Fibroblast of mammary gland (primary cell): ENCODE results near the gene LPP.

Experiments used
- DNase-seq: peaks from one replicate; pipeline ENCODE4 v3.0.0-alpha.2; 2010; ENCODE audit warnings: low read depth
- H3K4me3 ChIP-seq: 2 replicates; pipeline ENCODE4 v1.5.1; 2011; ENCODE audit warnings: low read depth, mild to moderate bottlenecking, low read length, moderate library complexity; ENCODE audit not compliant: control insufficient read depth
- TF ChIP-seq, protein P1 (sequence below): conservative IDR thresholded peaks from 2 replicates; pipeline ENCODE4 v1.5.1; 2011; ENCODE audit warnings: low read depth, low read length, inconsistent platforms; ENCODE audit not compliant: control insufficient read depth, insufficient read depth

Gene LPP

DNA sequence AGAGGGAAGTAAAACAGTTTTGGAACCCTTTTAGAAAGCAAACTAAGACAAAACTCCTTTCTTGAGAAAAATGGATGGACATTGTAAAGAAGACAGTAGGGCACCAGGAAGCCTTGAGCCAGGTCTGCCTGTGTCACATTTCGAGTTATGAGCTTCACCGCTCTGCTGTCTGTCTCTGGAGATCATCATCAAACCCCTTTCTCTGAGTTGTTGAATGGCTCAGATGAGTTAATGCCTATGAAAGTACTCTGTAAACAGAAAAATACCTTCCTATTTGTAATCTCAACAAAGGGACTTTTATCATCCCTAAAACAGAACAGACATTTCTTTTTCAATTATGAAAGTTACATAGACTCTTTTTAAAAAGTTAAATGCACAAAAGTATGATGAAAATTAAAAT is 145.8 kb downstream of the LPP start:
- H3K4me3 ChIP-seq: no peak overlapping the region
- TF ChIP-seq, protein P1, sequence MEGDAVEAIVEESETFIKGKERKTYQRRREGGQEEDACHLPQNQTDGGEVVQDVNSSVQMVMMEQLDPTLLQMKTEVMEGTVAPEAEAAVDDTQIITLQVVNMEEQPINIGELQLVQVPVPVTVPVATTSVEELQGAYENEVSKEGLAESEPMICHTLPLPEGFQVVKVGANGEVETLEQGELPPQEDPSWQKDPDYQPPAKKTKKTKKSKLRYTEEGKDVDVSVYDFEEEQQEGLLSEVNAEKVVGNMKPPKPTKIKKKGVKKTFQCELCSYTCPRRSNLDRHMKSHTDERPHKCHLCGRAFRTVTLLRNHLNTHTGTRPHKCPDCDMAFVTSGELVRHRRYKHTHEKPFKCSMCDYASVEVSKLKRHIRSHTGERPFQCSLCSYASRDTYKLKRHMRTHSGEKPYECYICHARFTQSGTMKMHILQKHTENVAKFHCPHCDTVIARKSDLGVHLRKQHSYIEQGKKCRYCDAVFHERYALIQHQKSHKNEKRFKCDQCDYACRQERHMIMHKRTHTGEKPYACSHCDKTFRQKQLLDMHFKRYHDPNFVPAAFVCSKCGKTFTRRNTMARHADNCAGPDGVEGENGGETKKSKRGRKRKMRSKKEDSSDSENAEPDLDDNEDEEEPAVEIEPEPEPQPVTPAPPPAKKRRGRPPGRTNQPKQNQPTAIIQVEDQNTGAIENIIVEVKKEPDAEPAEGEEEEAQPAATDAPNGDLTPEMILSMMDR: no peak
- DNase-seq: no peak

DNA sequence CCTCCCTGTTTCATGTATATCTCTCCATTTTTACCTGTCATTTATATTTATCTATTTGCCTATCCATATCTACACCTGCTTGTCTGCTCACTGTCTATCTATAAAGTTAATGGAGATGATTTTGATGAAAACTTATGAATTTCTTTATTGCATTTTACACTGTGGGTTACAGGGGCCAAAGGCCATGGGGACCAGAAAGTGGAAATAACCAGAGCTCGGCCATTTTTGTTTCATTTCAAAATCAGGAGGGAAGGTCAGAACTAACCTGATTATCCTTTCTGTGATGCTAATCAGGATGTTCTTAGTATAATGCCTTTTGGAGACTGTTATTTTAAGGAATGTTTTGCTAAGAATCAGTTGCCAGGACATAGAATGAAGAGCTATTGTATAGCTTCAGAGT is 147.2 kb downstream of the LPP start:
- no peak for DNase-seq
- H3K4me3 ChIP-seq: no peak overlapping the region
- TF ChIP-seq, protein P1: no peak

DNA sequence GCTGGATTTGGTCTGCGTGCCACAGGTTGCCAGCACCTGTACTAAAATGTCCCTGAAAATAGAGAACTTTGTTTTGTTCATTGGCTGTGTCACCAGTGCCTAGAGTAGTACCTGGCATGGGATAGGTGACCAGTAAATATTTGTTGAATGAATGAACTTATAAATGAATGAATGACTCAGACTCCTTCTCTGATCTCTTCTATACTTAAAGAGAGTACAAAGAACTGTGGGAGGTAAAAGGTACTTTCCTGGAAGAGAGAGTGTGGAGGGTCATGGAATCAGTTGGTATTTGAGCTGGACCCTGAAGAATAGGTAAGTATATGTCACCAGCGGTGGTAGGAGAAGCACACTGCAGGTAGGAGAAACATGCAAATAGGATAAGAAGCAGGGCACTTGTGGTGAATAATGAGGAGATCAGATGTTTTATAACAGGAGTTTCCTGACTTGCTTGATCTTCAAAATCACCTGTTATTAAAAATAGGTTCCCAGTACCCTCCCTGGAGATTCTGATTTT is 149.4 kb downstream of the LPP start:
- H3K4me3 ChIP-seq: no peak overlapping the region
- DNase-seq: no peak
- TF ChIP-seq, protein P1: no peak

DNA sequence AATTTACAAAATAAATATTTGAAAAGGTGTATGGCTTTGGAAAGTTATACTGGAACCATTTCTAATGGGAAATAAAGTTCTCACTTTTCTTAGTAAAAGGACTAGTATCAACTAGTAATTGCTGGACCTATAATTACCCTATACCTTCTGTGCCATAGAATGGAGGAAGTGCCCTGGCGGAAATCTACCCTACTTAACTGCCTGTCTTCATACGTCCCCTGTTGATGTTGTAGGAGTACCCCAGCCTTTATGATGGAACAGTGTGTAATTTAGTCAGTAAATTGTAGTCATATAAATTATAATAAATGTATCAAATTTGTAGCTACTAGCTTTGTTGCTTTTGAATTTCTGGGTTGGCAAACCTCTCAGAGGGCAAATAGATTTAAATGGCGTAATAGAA is 149.9 kb downstream of the LPP start:
- DNase-seq: no peak
- TF ChIP-seq, protein P1: no peak
- H3K4me3 ChIP-seq: no peak overlapping the region

DNA sequence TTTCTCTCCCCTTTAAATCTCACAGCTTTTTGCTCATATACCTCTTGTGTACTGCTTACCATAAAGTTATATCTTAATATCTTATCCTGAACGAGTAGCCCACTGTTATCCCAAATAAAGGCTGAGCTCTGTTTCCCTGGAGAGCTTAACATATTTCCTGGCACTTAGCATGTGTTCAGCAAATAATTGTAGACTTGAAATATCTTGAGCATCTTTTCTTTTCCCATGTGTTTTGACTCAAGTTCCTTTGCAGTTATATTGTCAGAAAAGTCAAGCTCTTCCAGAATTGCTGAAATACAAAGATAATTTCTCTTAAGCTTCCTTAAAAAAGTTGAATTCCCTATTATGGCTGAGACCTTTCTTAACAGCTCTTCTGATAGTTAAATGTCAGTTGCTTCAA is 150.5 kb downstream of the LPP start:
- TF ChIP-seq, protein P1: no peak
- no peak overlapping the region for H3K4me3 ChIP-seq

DNA sequence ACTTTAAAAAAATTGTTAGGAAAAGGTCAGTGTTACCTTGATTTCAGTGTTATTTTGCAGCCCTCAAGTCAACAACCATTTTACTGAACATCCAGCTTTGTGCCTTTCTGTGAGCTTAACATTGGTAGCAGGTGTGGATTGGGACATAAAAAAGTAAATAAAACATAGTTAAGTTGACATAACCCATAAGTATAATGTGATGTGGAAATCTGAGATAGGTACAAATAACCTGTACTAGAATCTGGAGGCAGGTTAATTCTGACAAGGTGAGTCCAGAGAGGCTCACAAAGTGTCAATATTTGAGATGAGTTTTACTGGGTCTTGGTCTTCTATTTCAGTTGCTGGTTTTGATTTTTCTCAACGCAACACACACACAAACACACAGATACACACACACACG is 151.3 kb downstream of the LPP start:
- H3K4me3 ChIP-seq: no peak overlapping the region
- no peak for DNase-seq
- TF ChIP-seq, protein P1: no peak

More for the DNA sequence above, 150.5 kb downstream of the LPP start:
- no peak for DNase-seq

DNA sequence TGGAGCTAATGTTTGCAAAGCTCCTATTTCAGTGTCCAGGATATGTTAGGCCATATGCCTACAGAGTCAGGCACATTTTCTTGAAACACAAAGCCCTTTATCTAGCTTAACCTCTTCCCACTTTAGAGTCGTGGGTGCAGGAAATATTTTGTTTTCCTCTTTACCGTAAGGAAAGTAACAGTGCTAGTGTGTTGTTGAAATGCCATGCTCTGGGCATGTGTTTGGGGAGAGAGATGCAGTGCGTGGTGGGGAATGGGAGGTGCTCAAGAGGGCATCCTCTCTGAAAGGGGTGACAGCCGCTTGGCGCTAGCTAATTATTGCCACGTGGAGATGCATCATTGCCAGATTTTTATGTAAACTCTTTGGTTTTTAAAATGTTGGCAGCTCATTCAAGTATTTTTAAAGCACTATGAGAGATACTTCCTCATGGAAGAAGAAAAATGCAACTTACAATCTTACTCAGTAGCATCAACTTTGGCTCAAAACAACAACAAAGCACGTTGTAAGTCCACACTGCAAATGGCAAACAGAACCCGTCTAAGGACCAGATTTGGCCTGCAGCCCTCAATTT is 152.6 kb downstream of the LPP start:
- TF ChIP-seq, protein P1: no peak
- no peak overlapping the region for H3K4me3 ChIP-seq
- no peak for DNase-seq
